HCT116 (cell line): ENCODE data around the gene TMEM116. TPM values are rescaled to one million over a fixed set of nuclear protein-coding genes. Genes with fewer than 3 reads are reported as not detected.

ENCODE experiments used
- ATAC-seq: fragments of 200-7000 bp; cut with Tn5 transposase; 2 replicates; pipeline ENCODE4 v1.9.1; 2020; ENCODE audit warnings: mild to moderate bottlenecking, moderate library complexity
- BruUV-seq: library from RNA; stranded (reverse); fragments of 400-500 nt; replicated peaks from 2 replicates; lab custom pipeline; 2021; lab: Mats Ljungman, UMichigan
- CTCF ChIA-PET: fragments of 300-600 bp; sonication (Branson Sonifier 250); formaldehyde crosslinking; loops from one replicate; lab custom pipeline; 2021; ENCODE audit warnings: antibody characterized with exemption; lab: Charles Lee
- POLR2A ChIA-PET: fragments of 300-600, 350-600 bp; sonication (Branson Sonifier 250); formaldehyde crosslinking; loops from one replicate; lab custom pipeline; 2021; ENCODE audit warnings: antibody characterized with exemption; lab: Charles Lee
- RAD21 ChIA-PET, 2 experiments: fragments of 300-600 bp; sonication (Branson Sonifier 250); formaldehyde crosslinking; loops; one replicate each; lab custom pipeline; 2023; ENCODE audit warnings: low total read pairs in 2 of 2; ENCODE audit not compliant: uncharacterized antibody in 2 of 2, unreplicated experiment in 2 of 2, low non-redundant PET in 1 of 2; lab: Charles Lee
- DNase-seq: peaks from one replicate; pipeline ENCODE4 v3.0.0-alpha.2; 2010; ENCODE audit warnings: low read depth, low spot score
- H2AFZ ChIP-seq: fragments of 200-600 bp; shearing (Covaris generic), sonication (generic); 2 replicates; pipeline ENCODE4 v1.6.1; 2017; ENCODE audit warnings: low read depth, mixed run types, mixed read lengths, antibody characterized with exemption, low read length; ENCODE audit not compliant: poor library complexity, severe bottlenecking
- H3K27ac ChIP-seq: 2 replicates; pipeline ENCODE4 v1.5.1; 2012; ENCODE audit warnings: low read depth, low read length
- H3K27me3 ChIP-seq: fragments of 200-600 bp; sonication (generic); 2 replicates; pipeline ENCODE4 v1.6.1; 2016; ENCODE audit warnings: mixed run types, low read length, mixed read lengths; ENCODE audit not compliant: insufficient read depth
- H3K36me3 ChIP-seq, 2 experiments: fragments of 200-500 bp in 1 of 2; fragments of 200-600 bp in 1 of 2; sonication (Bioruptor generic) in 1 of 2; sonication (generic) in 1 of 2; 2 replicates each; pipeline versions ENCODE4 v1.5.1 to v1.6.1; 2014 to 2016; ENCODE audit warnings: low read length in 2 of 2, inconsistent platforms in 1 of 2, mixed read lengths in 1 of 2, mixed run types in 1 of 2; ENCODE audit not compliant: insufficient read depth in 2 of 2, control insufficient read depth in 1 of 2
- H3K4me1 ChIP-seq, 2 experiments: fragments of 200-600 bp in 1 of 2; sonication (generic) in 1 of 2; 2 replicates each; pipeline versions ENCODE4 v1.5.1 to v1.6.1; 2012 to 2017; ENCODE audit warnings: low read length in 2 of 2, inconsistent platforms in 1 of 2, mild to moderate bottlenecking in 1 of 2, mixed read lengths in 1 of 2, mixed run types in 1 of 2, moderate library complexity in 1 of 2; ENCODE audit not compliant: insufficient read depth in 2 of 2, control insufficient read depth in 1 of 2
- H3K4me2 ChIP-seq: fragments of 200-600 bp; sonication (generic); 2 replicates; pipeline ENCODE4 v1.6.1; 2017; ENCODE audit warnings: mixed run types, low read length, mixed read lengths
- H3K4me3 ChIP-seq, 2 experiments: fragments of 200-600 bp in 1 of 2; sonication (generic) in 1 of 2; replicated peaks in 1 of 2; 2 replicates each; pipeline ENCODE4 v1.5.1; 2011 to 2016; ENCODE audit warnings: low read length in 2 of 2, control low read depth in 1 of 2, low read depth in 1 of 2, mild to moderate bottlenecking in 1 of 2, mixed read lengths in 1 of 2, mixed run types in 1 of 2
- H3K79me2 ChIP-seq: fragments of 200-600 bp; sonication (generic); 2 replicates; pipeline ENCODE4 v1.6.1; 2017; ENCODE audit warnings: mild to moderate bottlenecking, mixed run types, low read length, moderate library complexity, mixed read lengths; ENCODE audit not compliant: insufficient read depth
- H3K9ac ChIP-seq: fragments of 200-600 bp; sonication (generic); 2 replicates; pipeline ENCODE4 v1.6.1; 2016; ENCODE audit warnings: low read length, mixed read lengths
- H3K9me2 ChIP-seq: fragments of 200-600 bp; sonication (generic), shearing (Covaris generic); 2 replicates; pipeline ENCODE4 v1.6.1; 2017; ENCODE audit warnings: mixed run types, mild to moderate bottlenecking, moderate library complexity; ENCODE audit not compliant: insufficient read depth
- H3K9me3 ChIP-seq, 2 experiments: fragments of 200-500 bp in 1 of 2; fragments of 200-600 bp in 1 of 2; sonication (Bioruptor generic) in 1 of 2; sonication (generic) in 1 of 2; 2 replicates each; pipeline ENCODE4 v1.6.1; 2014 to 2017; ENCODE audit warnings: low read length in 2 of 2, mixed read lengths in 2 of 2, inconsistent platforms in 1 of 2, low read depth in 1 of 2, mild to moderate bottlenecking in 1 of 2, mixed run types in 1 of 2, moderate library complexity in 1 of 2; ENCODE audit not compliant: control insufficient read depth in 1 of 2, insufficient read depth in 1 of 2
- H4K20me1 ChIP-seq: fragments of 200-600 bp; sonication (generic), shearing (Covaris generic); 2 replicates; pipeline ENCODE4 v1.6.1; 2017; ENCODE audit warnings: mixed run types, mild to moderate bottlenecking, moderate library complexity; ENCODE audit not compliant: insufficient read depth
- EGR1 ChIP-seq: IDR thresholded peaks from 2 replicates; pipeline ENCODE4 v1.6.1; 2012; ENCODE audit warnings: low read depth
- EZH2 ChIP-seq: fragments of 200-600 bp; sonication (generic); IDR thresholded peaks from 2 replicates; pipeline ENCODE4 v1.6.1; 2017; ENCODE audit warnings: antibody characterized with exemption, mixed run types
- EZH2phosphoT487 ChIP-seq: fragments of 200-600 bp; IDR thresholded peaks from 2 replicates; pipeline ENCODE4 v1.6.1; 2018; ENCODE audit warnings: antibody characterized with exemption, borderline replicate concordance
- FOSL1 ChIP-seq: IDR thresholded peaks from 2 replicates; pipeline ENCODE4 v1.6.1; 2012; ENCODE audit warnings: low read depth
- JUND ChIP-seq: IDR thresholded peaks from 2 replicates; pipeline ENCODE4 v1.6.1; 2012
- POLR2AphosphoS5 ChIP-seq: IDR thresholded peaks from 2 replicates; pipeline ENCODE4 v1.6.1; 2011; ENCODE audit warnings: mild to moderate bottlenecking, low read depth, low read length, moderate library complexity
- SIN3A ChIP-seq: IDR thresholded peaks from 2 replicates; pipeline ENCODE4 v1.6.1; 2012; ENCODE audit warnings: low read depth
- SRF ChIP-seq: IDR thresholded peaks from 2 replicates; pipeline ENCODE4 v1.6.1; 2012; ENCODE audit warnings: low read depth
- YY1 ChIP-seq: IDR thresholded peaks from 2 replicates; pipeline ENCODE4 v1.6.1; 2011; ENCODE audit warnings: low read length, low read depth, moderate library complexity, mild to moderate bottlenecking; ENCODE audit not compliant: insufficient replicate concordance; ENCODE audit errors: extremely low read depth
- ZBTB33 ChIP-seq: IDR thresholded peaks from 2 replicates; pipeline ENCODE4 v1.6.1; 2011; ENCODE audit warnings: mild to moderate bottlenecking, low read length, moderate library complexity; ENCODE audit not compliant: insufficient replicate concordance; ENCODE audit errors: extremely low read depth
- ZFX ChIP-seq: fragments of 450-650 bp; IDR thresholded peaks from 2 replicates; pipeline ENCODE4 v1.6.1; 2017
- ZNF274 ChIP-seq: fragments of 200-500 bp; sonication (Bioruptor generic); IDR thresholded peaks from 2 replicates; pipeline ENCODE4 v1.6.1; 2014; ENCODE audit warnings: mild to moderate bottlenecking, low read depth, low read length, inconsistent platforms
- intact Hi-C: fragments of 100-400 bp; cut with micrococcal nuclease; formaldehyde crosslinking; loops from 2 replicates; pipeline ENCODE4 v1.10.0; 2022
- total RNA-seq: library from RNA; stranded (reverse); gene quantifications from one replicate; pipeline ENCODE4 v1.2.1, GENCODE V29; 2021; ENCODE audit not compliant: unreplicated experiment
- TF ChIP-seq, protein P1 (sequence below): IDR thresholded peaks from 2 replicates; pipeline ENCODE4 v1.6.1; 2012; ENCODE audit warnings: low read depth
- TF ChIP-seq, protein P2 (sequence below), 3 experiments: fragments of 200-600 bp in 1 of 3; sonication (generic) in 1 of 3; IDR thresholded peaks in 2 of 3; conservative IDR thresholded peaks in 1 of 3; 2 replicates each; pipeline ENCODE4 v1.5.1; 2012 to 2017; ENCODE audit warnings: low read depth in 2 of 3, low read length in 2 of 3, antibody characterized with exemption in 1 of 3, borderline replicate concordance in 1 of 3, control low read depth in 1 of 3, mild to moderate bottlenecking in 1 of 3, mixed read lengths in 1 of 3, mixed run types in 1 of 3, moderate library complexity in 1 of 3; ENCODE audit not compliant: insufficient read depth in 1 of 3
- TF ChIP-seq, protein P3 (sequence below): IDR thresholded peaks from 2 replicates; pipeline ENCODE4 v1.6.1; 2012

The TMEM116 gene
- total RNA-seq, 1 experiment from 2014 or later = 6.8 TPM

DNA sequence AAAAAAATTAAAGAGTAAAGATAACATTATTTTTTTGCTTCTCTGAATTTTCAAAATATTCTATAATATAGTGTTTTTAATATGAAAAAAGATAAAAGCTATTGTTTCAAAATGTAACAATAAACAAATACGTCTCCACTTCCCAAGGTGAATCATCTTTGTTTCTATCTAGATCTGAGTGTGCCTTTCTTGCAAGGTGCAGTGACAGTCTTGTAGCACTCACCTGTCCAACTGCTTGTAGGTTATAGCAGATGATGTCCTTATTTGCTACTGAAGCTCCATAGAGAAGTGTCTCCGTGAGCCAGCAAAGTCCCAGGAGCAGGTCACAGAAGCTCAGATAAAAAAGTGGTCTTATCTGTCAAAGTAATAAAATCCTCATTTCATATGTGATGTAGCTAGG lies 21.4 kb downstream of the TMEM116 start:
- intact Hi-C loops = no loop called here
- H3K27me3 ChIP-seq = no peaks in the 10 kb centered on the region
- no peaks in the 10 kb centered on the region for H4K20me1 ChIP-seq
- no peak overlapping the region for H3K9ac ChIP-seq
- TF ChIP-seq EGR1 (no peak), JUND (no peak), SRF (no peak), ZNF274 (no peak), YY1 (no peak), EZH2phosphoT487 (no peak), FOSL1 (no peak), EZH2 (no peak), ZFX (no peak), ZBTB33 (no peak), POLR2AphosphoS5 (no peak), SIN3A (no peak)
- TF ChIP-seq, protein P1, sequence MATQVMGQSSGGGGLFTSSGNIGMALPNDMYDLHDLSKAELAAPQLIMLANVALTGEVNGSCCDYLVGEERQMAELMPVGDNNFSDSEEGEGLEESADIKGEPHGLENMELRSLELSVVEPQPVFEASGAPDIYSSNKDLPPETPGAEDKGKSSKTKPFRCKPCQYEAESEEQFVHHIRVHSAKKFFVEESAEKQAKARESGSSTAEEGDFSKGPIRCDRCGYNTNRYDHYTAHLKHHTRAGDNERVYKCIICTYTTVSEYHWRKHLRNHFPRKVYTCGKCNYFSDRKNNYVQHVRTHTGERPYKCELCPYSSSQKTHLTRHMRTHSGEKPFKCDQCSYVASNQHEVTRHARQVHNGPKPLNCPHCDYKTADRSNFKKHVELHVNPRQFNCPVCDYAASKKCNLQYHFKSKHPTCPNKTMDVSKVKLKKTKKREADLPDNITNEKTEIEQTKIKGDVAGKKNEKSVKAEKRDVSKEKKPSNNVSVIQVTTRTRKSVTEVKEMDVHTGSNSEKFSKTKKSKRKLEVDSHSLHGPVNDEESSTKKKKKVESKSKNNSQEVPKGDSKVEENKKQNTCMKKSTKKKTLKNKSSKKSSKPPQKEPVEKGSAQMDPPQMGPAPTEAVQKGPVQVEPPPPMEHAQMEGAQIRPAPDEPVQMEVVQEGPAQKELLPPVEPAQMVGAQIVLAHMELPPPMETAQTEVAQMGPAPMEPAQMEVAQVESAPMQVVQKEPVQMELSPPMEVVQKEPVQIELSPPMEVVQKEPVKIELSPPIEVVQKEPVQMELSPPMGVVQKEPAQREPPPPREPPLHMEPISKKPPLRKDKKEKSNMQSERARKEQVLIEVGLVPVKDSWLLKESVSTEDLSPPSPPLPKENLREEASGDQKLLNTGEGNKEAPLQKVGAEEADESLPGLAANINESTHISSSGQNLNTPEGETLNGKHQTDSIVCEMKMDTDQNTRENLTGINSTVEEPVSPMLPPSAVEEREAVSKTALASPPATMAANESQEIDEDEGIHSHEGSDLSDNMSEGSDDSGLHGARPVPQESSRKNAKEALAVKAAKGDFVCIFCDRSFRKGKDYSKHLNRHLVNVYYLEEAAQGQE = no peak
- TF ChIP-seq, protein P2, sequence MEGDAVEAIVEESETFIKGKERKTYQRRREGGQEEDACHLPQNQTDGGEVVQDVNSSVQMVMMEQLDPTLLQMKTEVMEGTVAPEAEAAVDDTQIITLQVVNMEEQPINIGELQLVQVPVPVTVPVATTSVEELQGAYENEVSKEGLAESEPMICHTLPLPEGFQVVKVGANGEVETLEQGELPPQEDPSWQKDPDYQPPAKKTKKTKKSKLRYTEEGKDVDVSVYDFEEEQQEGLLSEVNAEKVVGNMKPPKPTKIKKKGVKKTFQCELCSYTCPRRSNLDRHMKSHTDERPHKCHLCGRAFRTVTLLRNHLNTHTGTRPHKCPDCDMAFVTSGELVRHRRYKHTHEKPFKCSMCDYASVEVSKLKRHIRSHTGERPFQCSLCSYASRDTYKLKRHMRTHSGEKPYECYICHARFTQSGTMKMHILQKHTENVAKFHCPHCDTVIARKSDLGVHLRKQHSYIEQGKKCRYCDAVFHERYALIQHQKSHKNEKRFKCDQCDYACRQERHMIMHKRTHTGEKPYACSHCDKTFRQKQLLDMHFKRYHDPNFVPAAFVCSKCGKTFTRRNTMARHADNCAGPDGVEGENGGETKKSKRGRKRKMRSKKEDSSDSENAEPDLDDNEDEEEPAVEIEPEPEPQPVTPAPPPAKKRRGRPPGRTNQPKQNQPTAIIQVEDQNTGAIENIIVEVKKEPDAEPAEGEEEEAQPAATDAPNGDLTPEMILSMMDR (IDR thresholded peaks at IDR 0.05 in 2 of 3, conservative IDR thresholded peaks at IDR 0.05 in 1 of 3; ENCODE audit: borderline replicate concordance in 1 of 3, insufficient read depth in 1 of 3, low read depth in 2 of 3, low read length in 2 of 3) = no peak
- TF ChIP-seq, protein P3, sequence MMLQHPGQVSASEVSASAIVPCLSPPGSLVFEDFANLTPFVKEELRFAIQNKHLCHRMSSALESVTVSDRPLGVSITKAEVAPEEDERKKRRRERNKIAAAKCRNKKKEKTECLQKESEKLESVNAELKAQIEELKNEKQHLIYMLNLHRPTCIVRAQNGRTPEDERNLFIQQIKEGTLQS = no peak
- no peaks in the 10 kb centered on the region for H3K36me3 ChIP-seq
- no peaks in the 10 kb centered on the region for H3K79me2 ChIP-seq
- ChIA-PET CTCF (no interaction called here), RAD21 (no interaction called here), POLR2A (no interaction called here)
- H3K4me3 ChIP-seq = no peak overlapping the region
- no peak overlapping the region for H3K4me2 ChIP-seq
- BruUV-seq = no TSS peak
- no peak for ATAC-seq
- 0 out of 4 replicates have a peak, but pooled peaks cover 0 to 2% of the 10 kb centered on the region in 2 experiments for H3K4me1 ChIP-seq
- no peak for DNase-seq
- H3K27ac ChIP-seq = no peak overlapping the region
- H3K9me2 ChIP-seq = no peaks in the 10 kb centered on the region
- H3K9me3 ChIP-seq = no peaks in the 10 kb centered on the region
- no peak overlapping the region for H2AFZ ChIP-seq
